Stromal cell of bone marrow (primary cell): Measurements from ENCODE around the gene TMEM255B.
"Not testable (repeated sequence)": the region's sequence is repeated elsewhere in the genome, so short reads cannot be mapped to it uniquely, and the experiment has no call there.

ENCODE experiments used
- DNase-seq: peaks from one replicate; pipeline ENCODE4 v3.0.0-alpha.2; 2012; ENCODE audit warnings: low read depth

Gene TMEM255B

DNA sequence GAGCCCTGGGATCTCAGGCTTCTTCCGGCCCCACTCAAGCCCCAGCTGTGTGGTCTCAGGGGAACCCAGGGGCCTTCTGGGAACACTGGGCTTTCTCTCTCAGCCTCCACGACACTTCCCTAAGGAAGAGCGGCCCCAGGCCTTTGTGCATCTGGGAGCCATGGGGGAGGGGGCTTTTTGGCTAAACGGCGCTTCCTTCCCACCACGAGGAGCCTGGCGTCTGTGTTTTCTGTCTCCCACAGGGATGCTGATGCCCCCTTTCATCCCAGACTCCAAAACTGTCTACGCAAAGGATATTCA, 24.2 kb upstream of the TMEM255B start:
- no peak for DNase-seq

DNA sequence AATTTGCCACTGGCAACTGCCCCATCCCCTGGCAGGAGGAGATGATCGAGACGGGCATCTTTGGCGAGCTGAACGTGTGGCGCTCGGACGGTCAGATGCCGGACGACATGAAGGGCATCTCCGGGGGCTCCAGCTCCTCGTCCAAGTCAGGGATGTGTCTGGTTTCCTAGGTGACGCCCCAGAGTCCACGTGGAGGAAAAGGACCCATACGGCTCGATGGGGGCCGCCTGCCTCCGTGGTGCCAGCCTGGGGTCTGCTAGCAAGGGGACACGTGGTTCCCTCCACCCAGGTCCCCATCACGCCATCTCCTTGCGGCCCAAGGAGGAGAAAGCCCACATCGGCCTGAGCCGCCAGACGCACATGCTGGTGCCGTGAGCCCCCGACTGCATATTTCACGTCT, 23.8 kb upstream of the TMEM255B start:
- DNase-seq: no peak

DNA sequence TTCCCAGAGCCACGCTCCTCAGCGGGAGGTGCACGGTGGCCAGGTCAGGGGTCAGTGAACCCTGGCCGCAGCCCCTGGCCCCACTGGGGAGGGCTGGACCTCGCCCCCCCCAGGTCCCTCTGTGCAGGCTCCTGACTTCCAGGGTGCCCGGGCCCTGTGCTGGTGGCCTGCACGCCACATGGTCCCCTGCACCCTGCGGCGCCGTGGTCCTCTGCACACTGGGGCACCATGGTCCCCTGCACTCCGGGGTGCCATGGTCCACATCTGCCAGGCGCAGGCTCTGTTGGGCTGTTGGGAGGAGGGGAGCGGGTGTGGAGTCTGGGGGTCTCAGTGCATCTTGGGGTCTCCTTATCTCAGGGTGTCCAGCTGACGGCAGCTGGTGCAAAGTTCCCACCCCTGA, 23.3 kb upstream of the TMEM255B start:
- no peak for DNase-seq

- DNase-seq: no peak
Measured at GRCh38 chr13:113736258-113736731, 22.7 kb upstream of the TMEM255B start.

- no peak for DNase-seq
Measured at GRCh38 chr13:113737803-113738202, 21.2 kb upstream of the TMEM255B start.

DNA sequence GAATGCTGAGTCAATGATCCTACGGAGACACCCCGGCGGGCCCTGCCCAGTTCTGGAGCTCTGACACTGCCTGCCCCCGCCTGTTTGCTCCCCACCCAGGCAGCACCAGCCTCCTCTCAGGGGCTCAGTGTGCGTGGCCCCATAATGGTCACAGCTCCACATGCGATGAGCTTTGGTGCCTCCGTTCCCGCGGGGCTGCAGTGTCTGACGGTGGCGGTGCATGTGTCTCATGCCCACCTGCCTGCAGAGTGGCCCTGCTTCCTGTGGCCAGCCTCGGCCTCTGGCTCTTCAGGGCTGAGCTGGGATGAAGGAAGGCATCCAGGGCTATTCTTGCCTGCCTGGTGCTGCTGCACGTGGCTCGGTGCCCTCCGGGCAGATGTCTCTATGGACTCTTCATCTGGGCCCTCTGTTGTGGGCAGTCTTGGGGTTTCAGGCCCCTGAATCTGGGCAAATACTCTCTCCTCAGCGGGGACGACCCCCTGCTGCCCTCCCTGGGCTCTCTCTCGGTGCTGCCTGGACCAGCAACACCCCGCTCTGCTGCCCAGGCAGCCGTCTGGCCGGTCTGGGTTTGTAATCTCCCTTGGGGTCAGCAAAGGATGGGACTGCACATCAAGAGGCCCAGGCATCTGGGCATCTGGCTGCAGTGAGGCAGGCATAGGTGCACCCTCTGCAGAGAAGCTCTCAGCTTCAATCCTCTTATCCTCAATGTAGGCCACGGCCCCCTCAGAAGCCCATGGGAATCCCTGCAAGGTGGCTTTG, 19.3 kb upstream of the TMEM255B start:
- DNase-seq: no peak

DNA sequence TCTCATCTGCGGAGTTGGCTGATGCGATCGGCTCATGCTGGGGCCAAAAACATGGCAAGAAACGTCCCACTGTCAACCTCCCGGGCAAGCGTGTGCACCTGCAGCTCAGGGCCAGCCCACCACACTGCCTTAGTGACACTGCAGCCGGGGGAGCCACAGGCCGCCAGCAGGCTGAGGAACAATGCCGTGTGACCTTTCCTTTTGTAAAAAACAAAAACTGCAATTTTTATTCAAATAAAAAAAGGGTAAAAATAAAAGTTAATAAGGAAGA, 18.8 kb upstream of the TMEM255B start:
- no peak for DNase-seq

DNA sequence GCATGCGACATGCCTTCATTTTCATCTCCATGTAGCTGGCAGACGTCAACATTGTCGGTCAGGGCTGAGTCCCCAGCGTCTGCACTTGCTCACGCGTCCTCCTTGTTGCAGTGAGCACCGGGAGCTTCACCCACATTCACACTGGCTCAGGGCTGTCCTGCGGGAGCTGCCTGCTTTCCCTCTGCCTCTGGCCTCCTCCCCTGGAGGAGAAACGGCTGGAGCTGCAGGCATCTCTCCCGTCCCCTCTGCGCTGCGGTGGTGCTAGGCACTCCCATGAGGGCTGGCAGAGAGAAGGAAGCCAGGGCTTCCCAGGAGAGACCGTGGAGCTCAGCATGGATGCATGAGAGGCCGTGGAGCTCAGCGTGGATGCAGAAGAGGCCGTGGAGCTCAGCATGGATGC, 18.4 kb upstream of the TMEM255B start:
- no peak for DNase-seq

GRCh38 chr13:113741191-113741668, 17.8 kb upstream of the TMEM255B start:
- DNase-seq: no peak

DNA sequence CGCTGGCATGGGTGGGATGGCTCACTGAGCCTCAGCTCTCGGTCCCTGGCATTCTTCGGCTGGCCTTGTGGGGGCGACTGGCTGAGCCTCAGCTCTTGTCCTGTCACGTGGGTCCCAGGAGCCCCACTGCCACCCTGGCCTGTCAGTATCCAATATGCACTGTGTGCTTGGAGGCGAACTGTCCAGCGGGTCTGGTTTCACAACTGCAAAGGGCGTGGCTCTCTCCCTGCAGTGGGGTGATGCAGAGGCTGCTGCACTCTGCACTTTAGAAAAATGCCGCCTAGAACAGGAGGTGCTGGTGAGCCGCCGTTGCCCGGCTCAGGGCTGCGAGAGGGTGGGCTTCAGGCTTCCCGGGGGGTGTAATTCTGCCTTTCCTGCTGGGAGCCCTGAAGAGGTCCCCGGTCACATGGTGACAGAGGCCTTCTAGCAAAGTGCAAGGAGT, 17.0 kb upstream of the TMEM255B start:
- no peak for DNase-seq

DNA sequence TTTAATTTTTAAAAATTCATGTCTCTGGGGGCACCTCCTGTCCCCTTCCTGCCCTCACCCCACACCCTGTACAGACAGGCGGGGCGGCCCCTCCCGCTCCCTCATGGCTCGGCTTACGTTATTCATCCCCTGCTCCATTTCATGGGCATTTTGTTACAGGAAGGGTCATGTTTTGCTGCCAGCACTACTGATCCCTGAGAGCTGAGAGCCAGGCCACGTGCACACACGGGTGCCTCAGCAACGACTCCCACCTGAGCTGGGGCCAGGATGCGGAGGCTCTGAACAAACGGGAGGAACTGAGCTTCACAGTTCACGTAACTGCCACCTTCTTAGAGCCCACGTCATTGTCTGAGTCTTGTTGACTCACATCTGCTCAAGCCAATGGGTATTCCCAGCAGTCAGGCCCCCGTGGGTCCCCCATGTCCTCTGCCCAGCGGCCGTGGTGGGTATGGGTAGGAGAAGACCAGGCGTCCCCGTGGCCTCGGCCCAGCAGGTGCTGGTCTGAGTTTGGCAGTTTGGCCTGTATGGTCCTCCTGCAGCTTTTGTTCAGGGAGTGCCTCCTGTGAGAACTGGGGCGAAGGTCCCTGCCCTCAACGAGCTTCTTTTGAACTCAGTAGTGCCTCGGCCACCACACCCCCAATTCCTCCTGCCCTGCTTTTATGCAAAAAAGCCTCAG, 16.4 kb upstream of the TMEM255B start:
- DNase-seq: no peak

- DNase-seq: no peak
Measured at GRCh38 chr13:113743366-113744195, 15.4 kb upstream of the TMEM255B start.

- DNase-seq: no peak
Measured at GRCh38 chr13:113744197-113745000, 14.6 kb upstream of the TMEM255B start.

- DNase-seq: no peak
Measured at GRCh38 chr13:113745059-113745458, 14.0 kb upstream of the TMEM255B start.

GRCh38 chr13:113745500-113746142, 13.4 kb upstream of the TMEM255B start:
- not testable (repeated sequence) for DNase-seq

DNA sequence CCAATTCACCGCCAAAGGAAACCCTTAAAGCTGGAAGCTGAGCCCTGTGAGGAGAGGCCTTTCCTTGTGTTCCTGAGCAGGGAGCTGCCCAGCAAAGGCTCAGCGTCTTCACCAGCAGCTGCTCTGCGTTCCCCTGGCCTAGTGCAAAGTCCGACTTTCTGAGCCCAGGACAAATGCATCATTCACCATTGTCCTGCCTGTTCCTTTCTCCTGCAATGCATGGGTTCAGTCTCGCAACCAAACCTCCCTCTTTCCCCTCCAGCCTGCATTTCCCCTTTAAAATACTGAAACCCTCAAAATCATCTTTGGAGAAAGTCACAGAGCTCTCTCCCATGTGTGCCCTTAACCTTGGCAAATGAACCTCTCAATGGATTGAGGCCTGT, 12.9 kb upstream of the TMEM255B start:
- no peak for DNase-seq

GRCh38 chr13:113746671-113747070, 12.4 kb upstream of the TMEM255B start:
- no peak for DNase-seq

DNA sequence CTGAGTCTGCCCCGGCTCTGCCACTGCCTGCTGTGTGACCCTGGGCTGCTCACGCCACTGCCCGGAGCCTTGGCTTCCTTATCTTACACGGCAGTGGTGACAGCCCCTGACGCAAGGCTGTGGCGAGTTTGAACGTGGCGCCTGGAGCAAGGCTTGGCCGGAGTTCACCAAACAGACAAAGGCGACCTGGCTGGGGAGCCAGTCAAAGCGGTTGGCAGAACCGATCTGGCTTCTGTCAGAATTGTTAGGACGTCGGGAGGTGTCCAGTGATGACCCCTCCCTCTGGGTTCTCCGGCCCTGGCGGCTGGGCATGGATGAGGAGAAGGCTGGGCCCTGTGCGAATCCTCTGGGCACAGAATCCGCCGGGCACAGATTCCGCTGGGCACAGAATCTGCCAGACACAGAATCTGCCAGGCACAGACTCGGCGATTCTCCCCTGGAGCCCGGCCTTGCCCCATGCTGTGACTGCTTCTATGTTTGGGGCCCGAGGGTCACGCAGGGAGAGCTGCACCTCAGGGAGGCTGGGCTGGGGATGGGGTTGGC, 11.7 kb upstream of the TMEM255B start:
- DNase-seq: no peak

- DNase-seq: no peak
Measured at GRCh38 chr13:113748101-113748861, 10.7 kb upstream of the TMEM255B start.

DNA sequence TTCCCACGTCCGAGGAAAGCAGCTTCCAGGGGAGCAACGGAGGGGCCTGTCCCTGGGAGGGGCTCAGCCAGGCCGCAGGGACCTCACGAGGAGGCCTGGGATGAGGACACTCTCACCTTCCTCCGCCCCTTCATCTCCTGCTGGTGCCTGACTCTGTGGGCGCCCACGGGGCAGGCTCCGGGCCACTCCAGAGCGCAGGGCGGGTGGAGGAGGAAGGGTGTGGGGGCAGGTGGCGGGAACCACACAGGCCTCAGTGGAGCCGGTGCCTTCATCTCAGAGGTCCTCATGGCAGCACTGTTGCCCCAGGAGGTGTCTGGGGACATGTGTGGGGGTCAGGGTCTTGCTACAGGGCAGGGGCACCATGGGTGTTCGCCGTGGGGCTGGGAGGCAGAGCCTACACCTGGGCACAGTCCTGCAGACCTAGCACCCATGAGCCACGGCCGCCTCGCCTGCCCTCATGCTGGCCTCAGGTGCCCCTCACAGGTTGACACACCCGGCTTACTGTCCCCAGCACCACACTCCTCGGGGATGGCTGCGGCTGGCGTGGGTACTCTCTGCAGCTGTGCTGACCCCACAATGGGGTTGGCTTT, 10.1 kb upstream of the TMEM255B start:
- DNase-seq: no peak
